NK-92 (cell line): Measurements from ENCODE around the gene SCG3.

Experiments used
- DNase-seq: peaks from one replicate; lab custom pipeline; 2025; ENCODE audit not compliant: unreplicated experiment; lab: John Stamatoyannopoulos, UW

The SCG3 gene

DNA sequence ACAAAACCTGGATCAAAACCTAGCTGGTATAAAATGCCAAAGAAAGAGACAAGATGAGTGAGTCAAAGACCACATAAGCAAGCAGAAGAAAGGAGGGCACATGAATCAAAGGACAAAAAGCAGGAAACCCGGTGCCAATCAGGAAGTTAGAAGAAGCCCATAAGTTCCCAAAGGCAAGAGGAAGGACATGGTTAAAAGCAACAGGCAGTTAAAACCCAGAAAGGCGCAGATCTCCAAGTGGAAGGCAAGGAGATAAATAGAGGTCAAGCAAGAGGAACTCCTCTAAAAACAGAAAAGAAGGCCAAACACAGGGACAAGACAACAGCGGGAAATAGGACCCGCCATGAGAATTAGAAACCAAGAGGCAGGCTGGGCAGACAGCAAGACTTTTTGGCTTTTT is 74.5 kb downstream of the SCG3 start:
- no peak for DNase-seq

DNA sequence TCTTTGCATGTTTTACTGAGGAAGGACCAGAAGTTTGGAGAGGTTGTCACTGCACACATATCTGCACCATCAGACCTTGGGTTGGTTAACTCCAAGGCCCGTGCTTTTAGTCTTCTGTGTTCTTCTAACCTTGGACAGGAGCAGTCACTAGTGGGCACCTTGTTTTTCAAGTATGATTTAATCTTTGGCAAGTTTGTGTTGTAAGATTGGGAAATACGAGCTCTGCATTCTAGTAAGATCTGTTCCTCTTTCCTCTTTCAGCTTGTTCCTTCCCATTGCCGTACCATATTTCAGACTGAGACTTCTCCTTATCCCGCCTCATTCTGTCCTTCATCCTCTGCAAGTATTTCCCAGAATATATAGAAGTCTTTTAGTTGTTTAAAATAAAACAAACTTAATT is 75.2 kb downstream of the SCG3 start:
- no peak for DNase-seq

DNA sequence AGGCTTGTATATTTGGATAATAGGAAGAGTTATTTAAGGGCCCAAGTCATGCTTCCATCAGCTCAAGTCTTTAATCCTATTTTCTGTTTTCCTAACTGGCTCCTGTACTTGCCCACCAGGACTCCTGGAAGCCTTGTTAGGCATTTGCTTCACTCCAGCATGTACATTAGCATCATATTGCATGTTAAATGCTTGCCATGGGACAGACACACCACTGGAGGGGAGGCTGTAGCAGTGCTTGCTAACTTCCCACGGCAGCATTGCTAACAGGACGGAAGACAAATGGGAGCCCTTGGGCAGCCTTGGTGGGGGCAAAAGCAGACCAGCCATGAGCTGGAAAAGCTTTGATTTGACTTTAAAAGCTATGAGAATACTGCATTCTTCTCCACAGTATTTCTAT is 76.1 kb downstream of the SCG3 start:
- no peak for DNase-seq

DNA sequence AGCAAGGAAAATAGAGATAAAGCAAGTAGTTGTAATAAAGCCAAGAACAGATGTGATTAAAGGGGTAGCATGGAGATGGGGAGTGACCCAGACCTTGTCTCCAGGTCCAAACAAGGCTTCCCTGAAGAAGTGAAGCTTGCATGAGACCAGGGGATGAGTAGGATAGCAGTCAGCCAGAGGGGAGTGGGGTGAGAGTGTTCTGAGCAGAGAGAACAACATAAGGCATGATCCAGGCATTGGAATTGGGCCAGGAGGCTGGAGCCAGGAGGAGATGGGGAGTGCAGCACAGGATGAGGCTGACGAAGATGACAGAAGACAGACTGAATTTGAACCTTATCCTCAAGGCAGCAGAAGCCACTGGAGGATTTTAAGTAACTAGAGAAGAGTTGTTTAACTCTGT is 77.3 kb downstream of the SCG3 start:
- DNase-seq: no peak

DNA sequence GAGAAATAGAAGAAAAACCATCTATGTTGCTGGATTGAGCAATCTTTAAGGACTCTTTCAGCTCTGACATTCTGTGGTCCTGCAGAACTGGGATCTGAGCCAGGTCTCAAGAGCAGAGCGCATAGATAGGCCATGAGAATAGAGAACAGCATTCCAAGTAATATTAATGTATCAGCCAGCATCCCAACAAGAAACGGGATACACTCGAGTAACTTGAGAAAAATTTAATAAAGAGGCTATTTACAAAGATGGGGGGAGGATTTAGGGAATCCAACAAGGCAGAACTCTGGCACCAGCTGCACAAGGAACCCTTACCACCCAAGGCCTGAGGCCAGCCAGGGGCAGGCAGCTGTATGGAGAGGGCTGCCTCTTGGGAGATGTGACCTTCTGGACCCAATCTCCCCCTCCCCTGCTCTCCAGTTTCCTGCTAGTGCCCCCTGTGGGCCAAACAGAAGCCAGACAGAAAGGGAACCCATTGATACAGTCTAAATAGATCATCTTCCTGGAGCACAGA is 78.3 kb downstream of the SCG3 start:
- no peak for DNase-seq

DNA sequence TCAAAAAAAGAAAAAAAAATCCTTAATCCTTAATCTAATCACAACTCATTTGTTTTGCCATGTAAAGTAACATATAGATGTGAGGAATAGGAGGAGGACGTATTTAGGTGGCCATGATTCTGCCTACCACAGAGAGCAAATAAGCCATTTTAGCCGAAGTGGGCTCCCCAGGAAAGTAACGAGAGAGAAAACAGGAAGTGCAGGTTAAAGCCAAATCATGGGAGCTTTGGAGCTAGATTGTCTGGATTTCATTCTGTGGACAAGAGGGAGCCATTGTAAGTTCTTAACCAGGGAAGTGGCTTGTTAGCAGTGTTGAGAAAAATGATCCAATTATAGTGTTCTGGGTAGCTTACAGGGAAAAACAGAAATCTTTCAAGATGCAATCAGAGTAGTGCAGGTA is 79.5 kb downstream of the SCG3 start:
- no peak for DNase-seq

DNA sequence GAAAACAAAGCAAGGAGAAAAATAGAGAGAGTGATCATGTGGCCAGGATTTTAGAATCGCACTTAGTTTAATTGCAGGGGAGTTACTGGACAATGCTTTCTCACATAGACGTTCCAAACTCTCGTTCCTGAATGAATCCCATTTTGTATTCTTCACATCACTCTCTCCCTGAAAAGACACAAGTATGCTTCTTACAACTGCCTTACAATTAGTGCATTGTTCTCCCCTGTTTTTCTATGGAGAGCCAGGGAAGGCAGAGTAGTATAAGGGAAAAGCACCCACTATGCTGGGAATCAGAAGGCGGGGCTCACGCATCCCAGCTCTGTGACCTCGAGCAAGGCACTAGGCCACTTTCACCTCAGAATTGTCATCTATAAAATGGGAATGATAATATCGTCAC is 84.4 kb downstream of the SCG3 start:
- DNase-seq: no peak

DNA sequence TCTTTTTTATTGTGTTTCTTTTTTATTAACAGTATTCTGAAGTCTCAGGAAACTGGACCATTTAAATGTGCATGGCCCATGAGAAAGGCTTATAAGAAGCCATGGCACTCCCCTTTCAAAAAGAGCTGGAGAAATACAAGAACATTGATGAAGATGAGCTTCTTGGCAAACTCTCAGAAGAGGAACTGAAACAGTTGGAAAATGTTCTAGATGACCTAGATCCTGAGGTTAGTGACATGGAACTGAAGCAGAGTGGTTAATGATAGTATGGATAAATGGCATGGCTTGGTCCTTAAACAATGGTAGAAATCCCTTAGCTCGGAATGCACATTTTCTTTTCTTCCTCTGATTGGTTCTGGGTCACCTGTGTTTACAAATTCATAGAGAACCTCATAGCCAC is 85.0 kb downstream of the SCG3 start:
- DNase-seq: no peak

DNA sequence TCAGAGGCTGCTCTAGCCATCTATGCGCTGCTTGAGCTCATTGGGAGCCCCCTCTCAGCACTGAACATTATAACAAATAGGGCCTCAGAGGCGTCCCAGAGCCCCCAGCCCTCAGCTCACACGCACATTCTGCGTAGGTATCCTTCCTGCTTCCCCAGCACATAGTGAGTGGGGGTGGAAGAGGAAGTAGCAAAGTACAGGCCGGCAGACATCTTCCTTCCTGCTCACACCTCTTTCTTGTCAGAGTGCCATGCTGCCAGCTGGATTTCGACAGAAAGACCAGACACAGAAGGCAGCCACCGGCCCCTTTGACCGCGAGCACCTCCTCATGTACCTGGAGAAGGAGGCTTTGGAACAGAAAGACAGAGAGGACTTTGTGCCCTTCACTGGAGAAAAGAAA is 86.7 kb downstream of the SCG3 start:
- no peak for DNase-seq
